Activated naive CD8-positive, alpha-beta T cell (primary cell): ENCODE results near the gene NSMCE1.
"Not testable (repeated sequence)": the region's sequence is repeated elsewhere in the genome, so short reads cannot be mapped to it uniquely, and the experiment has no call there.

Experiments
- H3K27ac Mint-ChIP-seq: one replicate; pipeline ENCODE4 v1.8.0; 2021; ENCODE audit warnings: mixed read lengths
- H3K27me3 Mint-ChIP-seq: one replicate; pipeline ENCODE4 v1.8.0; 2021; ENCODE audit warnings: mixed read lengths
- H3K36me3 Mint-ChIP-seq: one replicate; pipeline ENCODE4 v1.8.0; 2021; ENCODE audit warnings: mixed read lengths
- H3K4me1 Mint-ChIP-seq: one replicate; pipeline ENCODE4 v1.8.0; 2021; ENCODE audit warnings: low read depth, mixed read lengths
- H3K4me3 Mint-ChIP-seq: one replicate; pipeline ENCODE4 v1.8.0; 2021; ENCODE audit warnings: mild to moderate bottlenecking, mixed read lengths
- H3K9me3 Mint-ChIP-seq: one replicate; pipeline ENCODE4 v1.8.0; 2021; ENCODE audit warnings: low read depth, mixed read lengths

Gene NSMCE1

DNA sequence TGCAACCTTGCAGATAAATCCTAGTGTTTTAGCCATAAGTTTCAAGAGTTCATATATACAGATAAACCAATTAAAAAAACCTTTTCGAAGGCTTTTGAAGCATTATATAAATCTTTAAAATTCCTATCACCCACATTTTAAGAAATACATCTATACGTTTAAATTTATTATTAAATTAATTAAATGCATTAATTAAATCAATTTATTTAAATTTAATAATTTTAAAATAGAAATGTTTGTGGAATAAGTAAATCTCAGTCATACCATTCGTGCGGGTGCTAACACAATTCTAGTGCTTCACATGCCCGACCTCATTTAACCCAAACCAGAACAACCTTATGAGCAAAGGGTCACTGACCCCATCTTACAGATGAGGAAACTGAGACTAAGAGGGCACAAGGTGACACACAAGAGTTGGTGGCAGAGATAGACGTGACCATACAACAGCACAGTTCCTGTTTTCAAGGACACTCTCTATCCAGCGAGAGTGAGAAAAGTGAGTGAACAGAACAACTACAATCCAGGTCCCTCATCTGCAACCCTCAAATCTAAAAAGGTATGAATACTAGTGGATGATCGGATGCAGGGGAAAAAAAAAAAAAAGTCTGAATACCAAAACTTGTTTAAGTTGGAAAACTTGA is 1.4 kb downstream of the NSMCE1 start:
- peak overlapping the region; percentile 98 for H3K4me3 Mint-ChIP-seq
- peaks cover 26% of the 10 kb centered on the region for H3K36me3 Mint-ChIP-seq
- H3K27me3 Mint-ChIP-seq = no peaks in the 10 kb centered on the region
- peaks cover 84% of the 10 kb centered on the region for H3K4me1 Mint-ChIP-seq
- peak overlapping the region; percentile 99 for H3K27ac Mint-ChIP-seq
- no peaks in the 10 kb centered on the region for H3K9me3 Mint-ChIP-seq

DNA sequence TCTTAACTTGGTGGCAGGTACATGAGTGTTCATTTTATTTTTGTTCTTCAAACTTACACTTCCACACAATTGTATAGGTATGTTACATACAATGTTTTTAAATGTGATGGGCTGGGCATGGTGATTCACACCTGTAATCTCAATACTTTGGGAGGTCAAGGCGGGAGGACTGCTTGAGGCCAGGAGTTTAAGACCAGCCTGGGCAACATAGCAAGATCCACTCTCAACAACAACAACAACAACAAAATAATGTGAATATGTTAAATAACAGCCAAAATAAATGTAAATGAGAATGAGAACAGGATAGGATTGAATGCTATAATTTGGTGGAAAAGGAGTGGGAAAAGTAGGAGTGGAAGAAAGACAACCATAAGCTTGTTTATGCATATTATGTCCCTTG is 2.6 kb downstream of the NSMCE1 start:
- peak overlapping the region; percentile 60 for H3K4me3 Mint-ChIP-seq
- no peaks in the 10 kb centered on the region for H3K27me3 Mint-ChIP-seq
- H3K9me3 Mint-ChIP-seq = no peaks in the 10 kb centered on the region
- H3K36me3 Mint-ChIP-seq = peaks cover 24% of the 10 kb centered on the region
- H3K27ac Mint-ChIP-seq = peak overlapping the region; percentile 85
- peaks cover 79% of the 10 kb centered on the region for H3K4me1 Mint-ChIP-seq

DNA sequence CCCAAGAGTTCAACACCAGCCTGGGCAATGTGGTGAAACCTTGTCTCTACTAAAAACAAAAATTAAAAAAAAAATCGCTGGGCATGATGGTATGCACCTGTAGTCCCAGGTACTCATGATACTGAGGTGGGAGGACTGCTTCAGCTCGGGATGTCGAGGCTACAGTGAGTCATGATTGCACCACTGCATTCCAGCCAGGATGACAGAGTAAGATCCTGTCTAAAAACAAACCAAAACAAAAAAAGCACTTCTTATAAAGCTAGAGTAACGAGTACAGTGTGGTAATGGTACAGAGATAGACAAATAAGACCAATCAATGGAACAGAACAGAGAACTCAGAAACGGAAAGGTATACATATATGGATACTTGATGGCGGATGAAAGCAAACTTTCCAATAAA is 4.4 kb downstream of the NSMCE1 start:
- Mint-ChIP-seq H3K27ac (peak overlapping the region; percentile 47), H3K36me3 (peaks cover 28% of the 10 kb centered on the region), H3K9me3 (no peaks in the 10 kb centered on the region), H3K27me3 (no peaks in the 10 kb centered on the region), H3K4me1 (peaks cover 72% of the 10 kb centered on the region), H3K4me3 (peak overlapping the region; percentile 17)

DNA sequence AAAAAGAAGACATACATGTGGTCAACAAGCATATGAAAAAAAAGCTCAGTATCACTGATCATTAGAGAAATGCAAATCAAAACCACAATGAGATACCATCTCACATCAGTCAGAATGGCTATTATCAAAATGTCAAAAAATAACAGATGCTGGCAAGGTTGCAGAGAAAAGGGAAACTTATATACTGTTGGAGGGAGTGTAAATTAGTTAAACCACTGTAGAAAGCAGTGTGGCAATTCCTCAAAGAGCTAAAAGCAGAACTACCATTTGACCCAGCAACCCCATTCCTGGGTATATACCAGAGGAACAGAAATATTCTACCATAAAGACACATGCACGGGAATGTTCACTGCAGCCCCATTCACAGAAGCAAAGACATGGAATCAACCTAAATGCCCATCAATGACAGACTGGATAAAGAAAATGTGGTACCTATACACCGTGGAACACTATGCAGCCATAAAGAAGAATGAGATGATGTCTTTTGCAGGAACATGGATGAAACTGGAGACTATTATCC is 5.6 kb downstream of the NSMCE1 start:
- not testable (repeated sequence) for H3K9me3 Mint-ChIP-seq, H3K27me3 Mint-ChIP-seq, H3K4me3 Mint-ChIP-seq
- Mint-ChIP-seq H3K27ac (peak overlapping the region; percentile 83), H3K4me1 (peaks cover 76% of the 10 kb centered on the region), H3K36me3 (peaks cover 26% of the 10 kb centered on the region)

DNA sequence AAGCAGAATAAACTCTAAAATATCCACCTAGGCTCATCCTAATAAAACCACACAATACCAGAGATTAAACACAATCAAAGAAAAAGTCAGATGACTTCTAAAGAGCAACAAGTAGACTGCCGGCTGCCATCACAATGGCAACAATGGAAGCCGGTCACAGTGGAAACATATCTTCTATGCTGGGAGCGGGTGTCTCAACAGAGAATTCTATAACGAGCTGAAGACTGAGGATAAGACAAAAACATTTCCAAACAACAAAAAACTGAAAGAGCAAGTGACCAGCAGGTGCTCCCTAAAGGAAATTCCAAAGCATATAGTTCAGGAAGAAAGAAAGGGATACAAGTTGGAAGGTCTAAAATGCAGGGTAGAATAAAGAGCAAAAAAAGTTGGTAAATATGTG is 8.9 kb downstream of the NSMCE1 start:
- Mint-ChIP-seq H3K4me1 (peaks cover 82% of the 10 kb centered on the region), H3K27me3 (no peaks in the 10 kb centered on the region), H3K36me3 (peaks cover 28% of the 10 kb centered on the region), H3K4me3 (no peak overlapping the region), H3K9me3 (no peaks in the 10 kb centered on the region), H3K27ac (peak overlapping the region; percentile 52)

DNA sequence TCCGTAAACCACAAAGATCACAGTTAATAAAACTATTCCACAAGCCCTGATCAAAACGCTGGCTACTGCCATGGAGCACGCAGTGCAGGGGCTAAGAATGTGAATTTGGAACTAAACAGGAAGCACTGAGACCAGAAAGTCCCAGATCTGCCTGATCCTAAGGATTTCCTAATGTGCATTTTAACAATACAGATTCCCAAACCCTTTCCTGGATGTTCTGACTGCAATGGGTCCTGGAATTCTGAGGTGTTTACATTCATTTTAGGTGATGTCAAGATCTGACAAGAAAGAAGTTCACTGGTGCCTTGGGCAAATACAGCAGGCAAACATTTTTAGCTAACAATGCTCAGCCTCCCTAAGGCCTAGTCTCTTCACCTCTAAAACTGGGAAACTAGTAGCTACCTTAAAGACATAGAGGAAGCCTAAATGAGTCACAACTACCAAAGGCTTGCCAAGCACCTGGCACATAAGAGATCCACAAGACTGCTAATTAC is 10.3 kb downstream of the NSMCE1 start:
- no peaks in the 10 kb centered on the region for H3K9me3 Mint-ChIP-seq
- peak overlapping the region; percentile 88 for H3K27ac Mint-ChIP-seq
- peak overlapping the region; percentile 8 for H3K4me3 Mint-ChIP-seq
- H3K4me1 Mint-ChIP-seq = peaks cover 82% of the 10 kb centered on the region
- no peaks in the 10 kb centered on the region for H3K27me3 Mint-ChIP-seq
- peaks cover 27% of the 10 kb centered on the region for H3K36me3 Mint-ChIP-seq

DNA sequence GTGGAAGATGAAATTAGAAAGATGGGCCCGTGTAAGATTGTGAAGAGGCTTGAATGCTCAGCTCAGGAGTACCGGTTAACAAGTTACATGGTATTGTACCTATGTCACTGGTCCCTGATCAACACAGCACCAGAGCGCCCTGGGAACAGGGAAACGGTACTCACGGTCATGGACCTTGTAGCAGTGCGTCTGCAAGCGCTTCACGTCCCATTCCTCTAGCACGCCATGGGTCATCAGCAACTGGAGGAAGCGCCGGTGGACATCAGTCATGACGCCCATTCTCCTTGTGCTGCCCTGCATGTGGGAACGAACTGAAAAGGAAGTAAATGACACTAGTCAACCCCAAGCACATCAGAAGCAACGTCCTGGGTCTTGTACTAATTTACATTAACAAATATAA is 11.3 kb downstream of the NSMCE1 start:
- Mint-ChIP-seq H3K4me3 (no peak overlapping the region), H3K27me3 (no peaks in the 10 kb centered on the region), H3K36me3 (peaks cover 24% of the 10 kb centered on the region), H3K9me3 (no peaks in the 10 kb centered on the region), H3K27ac (peak overlapping the region; percentile 88), H3K4me1 (peaks cover 79% of the 10 kb centered on the region)

DNA sequence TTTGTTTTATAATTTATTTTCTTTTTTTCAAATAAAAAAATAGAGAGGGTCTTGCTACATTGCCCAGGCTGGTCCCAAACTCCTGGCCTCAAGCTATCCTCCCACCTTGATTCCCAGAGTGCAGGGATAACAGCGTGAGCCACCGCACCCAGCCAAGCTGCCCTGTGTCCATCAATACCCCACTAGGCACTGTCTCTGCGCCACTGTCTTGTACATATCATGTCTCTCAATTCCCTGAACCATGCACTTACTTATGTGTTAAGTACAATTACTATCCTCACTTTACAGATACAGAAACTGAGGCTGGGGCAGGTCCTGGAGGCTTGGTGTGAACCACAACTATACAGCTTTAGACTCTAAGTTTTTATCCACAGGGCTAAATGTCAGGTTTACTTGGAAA is 11.7 kb downstream of the NSMCE1 start:
- Mint-ChIP-seq H3K27me3 (no peaks in the 10 kb centered on the region), H3K9me3 (no peaks in the 10 kb centered on the region), H3K27ac (peak overlapping the region; percentile 88), H3K4me3 (no peak overlapping the region), H3K4me1 (peaks cover 81% of the 10 kb centered on the region), H3K36me3 (peaks cover 24% of the 10 kb centered on the region)

DNA sequence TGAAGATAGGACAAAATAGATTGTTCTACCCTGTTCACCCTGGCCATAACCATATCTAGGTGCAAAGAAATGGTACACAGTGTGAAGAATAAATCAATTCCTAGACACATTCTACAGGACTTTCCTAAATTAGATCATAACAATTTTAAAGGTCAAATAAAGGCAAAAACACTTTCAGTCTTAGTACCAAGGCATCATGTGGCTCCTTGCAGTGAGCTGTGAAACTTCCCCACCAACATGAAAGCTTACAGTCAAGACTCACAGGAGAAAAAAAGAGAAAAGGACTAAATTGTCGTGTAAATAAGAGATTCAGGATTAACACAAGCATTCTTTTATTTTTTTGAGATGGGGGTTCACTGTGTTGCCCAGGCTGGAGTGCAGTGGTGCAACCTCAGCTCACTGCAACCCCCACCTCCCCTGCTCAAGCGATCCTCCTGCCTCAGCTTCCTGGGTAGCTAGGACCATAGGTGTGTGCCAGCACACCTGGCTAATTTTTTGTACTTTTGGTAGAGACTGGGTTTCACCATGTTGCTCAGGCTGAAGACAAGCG is 14.2 kb downstream of the NSMCE1 start:
- peak overlapping the region; percentile 81 for H3K4me3 Mint-ChIP-seq
- H3K4me1 Mint-ChIP-seq = peaks cover 86% of the 10 kb centered on the region
- peaks cover 28% of the 10 kb centered on the region for H3K36me3 Mint-ChIP-seq
- H3K9me3 Mint-ChIP-seq = no peaks in the 10 kb centered on the region
- peak overlapping the region; percentile 99 for H3K27ac Mint-ChIP-seq
- no peaks in the 10 kb centered on the region for H3K27me3 Mint-ChIP-seq

DNA sequence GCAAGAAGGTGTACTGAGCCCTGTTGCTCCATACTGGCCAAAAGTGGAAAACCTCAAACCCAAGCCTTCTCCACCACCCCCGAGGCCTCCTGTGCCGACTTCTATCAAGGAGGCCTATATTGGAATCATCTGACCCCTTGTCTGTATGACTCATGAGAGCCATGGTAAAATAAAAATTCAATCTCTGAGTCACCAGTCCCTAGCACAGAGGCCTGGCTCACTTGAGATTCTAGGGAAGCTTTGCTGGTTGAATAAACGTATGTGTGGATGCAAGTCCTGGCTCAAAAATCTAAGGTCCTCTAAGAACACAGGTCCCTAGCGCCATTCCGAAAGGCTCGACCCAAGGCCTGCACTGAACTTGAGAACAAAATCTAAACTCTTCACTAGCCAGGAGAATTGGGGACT is 15.0 kb downstream of the NSMCE1 start:
- Mint-ChIP-seq H3K27me3 (no peaks in the 10 kb centered on the region), H3K9me3 (no peaks in the 10 kb centered on the region), H3K36me3 (peaks cover 30% of the 10 kb centered on the region), H3K4me3 (peak overlapping the region; percentile 81), H3K4me1 (peaks cover 83% of the 10 kb centered on the region), H3K27ac (peak overlapping the region; percentile 99)

DNA sequence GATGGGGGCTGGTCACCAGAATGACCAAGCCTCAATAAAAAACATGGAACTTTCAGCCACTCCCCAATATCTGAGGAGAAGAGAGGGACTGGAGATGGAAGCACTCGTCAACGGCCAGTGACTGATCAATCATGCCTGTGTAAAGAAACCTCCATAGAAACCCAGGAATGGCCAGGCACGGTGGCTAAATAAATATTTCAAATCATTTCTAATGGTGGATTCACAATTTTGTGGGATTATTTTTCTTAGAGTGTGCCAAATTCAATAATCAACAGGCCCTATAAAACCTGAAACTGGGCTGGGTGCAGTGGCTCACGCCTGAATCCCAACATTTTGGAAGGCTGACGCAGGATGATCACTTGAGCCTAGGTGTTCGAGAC is 16.4 kb downstream of the NSMCE1 start:
- H3K27ac Mint-ChIP-seq = peak overlapping the region; percentile 99
- no peaks in the 10 kb centered on the region for H3K9me3 Mint-ChIP-seq
- peak overlapping the region; percentile 61 for H3K4me3 Mint-ChIP-seq
- H3K36me3 Mint-ChIP-seq = peaks cover 35% of the 10 kb centered on the region
- H3K4me1 Mint-ChIP-seq = peaks cover 78% of the 10 kb centered on the region
- H3K27me3 Mint-ChIP-seq = no peaks in the 10 kb centered on the region

DNA sequence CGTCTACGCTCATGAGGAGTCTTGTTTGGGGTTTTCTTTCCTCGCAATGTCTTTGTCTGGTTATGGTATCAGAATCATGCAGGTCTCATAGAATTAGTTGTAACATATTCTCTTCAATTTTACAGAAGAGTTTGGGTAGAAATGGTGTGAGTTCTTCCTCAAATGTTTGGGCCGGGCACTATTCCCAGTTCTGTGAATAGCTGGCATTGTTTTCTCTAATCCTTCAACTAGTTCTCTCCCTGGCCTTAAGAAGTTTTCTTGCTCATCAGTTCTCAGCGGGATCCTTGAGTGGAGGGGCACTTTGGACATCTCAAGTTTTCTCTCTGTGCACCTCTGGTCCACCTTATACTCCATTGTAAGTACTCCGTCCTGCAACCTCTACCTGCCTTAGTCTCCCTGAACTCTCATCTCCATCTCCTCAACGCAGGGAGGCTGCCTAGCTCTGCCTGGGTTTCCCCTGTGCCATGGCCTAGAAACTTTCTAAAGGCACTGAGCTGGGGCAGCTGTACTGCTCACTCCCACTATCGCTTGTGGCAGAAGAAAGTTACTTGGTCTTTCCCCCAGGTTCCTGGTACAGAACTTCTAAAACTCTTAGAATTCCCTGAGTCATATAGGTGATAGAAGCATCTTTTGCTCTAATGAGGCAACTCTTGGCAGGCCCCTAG is 16.9 kb downstream of the NSMCE1 start:
- H3K27ac Mint-ChIP-seq = peak overlapping the region; percentile 99
- H3K4me1 Mint-ChIP-seq = peaks cover 80% of the 10 kb centered on the region
- peaks cover 35% of the 10 kb centered on the region for H3K36me3 Mint-ChIP-seq
- H3K4me3 Mint-ChIP-seq = peak overlapping the region; percentile 61
- no peaks in the 10 kb centered on the region for H3K9me3 Mint-ChIP-seq
- no peaks in the 10 kb centered on the region for H3K27me3 Mint-ChIP-seq

DNA sequence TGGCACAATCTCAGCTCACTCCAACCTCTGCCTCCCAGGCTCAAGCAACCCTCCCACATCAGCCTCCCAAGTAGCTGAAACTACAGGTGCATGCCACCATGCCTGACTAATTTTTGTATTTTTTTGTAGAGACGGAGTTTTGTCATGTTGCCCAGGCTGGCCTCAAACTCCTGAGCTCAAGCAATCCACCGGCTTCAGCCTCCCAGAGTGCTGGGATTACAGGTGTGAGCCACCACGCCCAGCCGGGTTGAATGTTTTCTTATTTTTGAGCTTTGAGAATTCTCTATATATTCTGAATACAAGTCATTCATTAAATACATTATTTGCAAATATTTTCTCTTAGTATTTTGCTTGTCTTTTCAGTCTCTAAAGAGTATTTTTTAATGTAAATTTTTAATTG is 19.7 kb downstream of the NSMCE1 start:
- Mint-ChIP-seq H3K27ac (peak overlapping the region; percentile 81), H3K4me1 (peaks cover 80% of the 10 kb centered on the region), H3K36me3 (peaks cover 28% of the 10 kb centered on the region), H3K4me3 (peak overlapping the region; percentile 46)
- H3K9me3 Mint-ChIP-seq, H3K27me3 Mint-ChIP-seq: not testable (repeated sequence)

DNA sequence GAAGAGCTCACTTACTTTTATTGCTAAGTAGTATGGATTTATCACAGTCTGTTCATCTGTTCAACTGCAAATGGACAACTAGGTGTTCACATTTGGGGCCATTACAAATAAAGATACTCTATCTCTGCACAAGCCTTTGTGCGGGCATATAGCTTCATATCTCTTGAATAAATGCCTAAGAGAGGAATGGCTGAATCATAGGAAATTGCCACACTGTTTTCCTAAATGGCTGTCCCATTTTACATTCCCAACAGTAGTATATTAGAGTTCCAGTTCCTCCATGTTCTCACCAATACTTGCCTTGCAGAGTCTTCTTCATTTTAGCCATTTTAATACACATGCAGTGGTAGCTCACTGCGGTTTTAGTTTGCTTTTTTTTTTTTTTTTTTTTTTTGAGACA is 20.5 kb downstream of the NSMCE1 start:
- Mint-ChIP-seq H3K9me3 (no peaks in the 10 kb centered on the region), H3K4me3 (no peak overlapping the region), H3K27me3 (no peaks in the 10 kb centered on the region), H3K4me1 (peaks cover 80% of the 10 kb centered on the region), H3K27ac (peak overlapping the region; percentile 77), H3K36me3 (peaks cover 27% of the 10 kb centered on the region)

DNA sequence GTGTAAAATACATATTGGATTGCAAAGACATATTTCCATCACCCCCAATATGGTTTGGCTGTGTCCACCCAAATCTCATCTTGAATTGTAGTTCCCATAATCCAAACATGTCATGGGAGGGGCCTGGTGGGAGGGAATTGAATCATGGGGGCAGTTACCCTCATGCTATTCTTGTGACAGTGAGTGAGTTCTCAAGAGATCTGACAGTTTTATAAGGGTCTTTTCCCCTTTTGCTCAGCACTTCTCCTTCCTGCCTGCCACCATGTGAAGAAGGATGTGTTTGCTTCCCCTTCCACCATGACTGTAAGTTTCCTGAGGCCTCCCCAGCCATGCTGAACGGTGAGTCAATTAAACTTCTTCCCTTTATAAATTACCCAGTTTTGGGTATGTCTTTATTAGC is 21.5 kb downstream of the NSMCE1 start:
- H3K9me3 Mint-ChIP-seq, H3K27me3 Mint-ChIP-seq: not testable (repeated sequence)
- H3K4me1 Mint-ChIP-seq = peaks cover 82% of the 10 kb centered on the region
- H3K36me3 Mint-ChIP-seq = peaks cover 26% of the 10 kb centered on the region
- H3K4me3 Mint-ChIP-seq = peak overlapping the region; percentile 40
- H3K27ac Mint-ChIP-seq = peak overlapping the region; percentile 92
